H1 (cell line): Measurements from ENCODE around the gene ATP6V1G1. TPM values are rescaled to one million over a fixed set of nuclear protein-coding genes. Genes with fewer than 3 reads are reported as not detected.

Source experiments
- CTCF ChIA-PET: fragments of 300-600 bp; sonication (Branson Sonifier 250); formaldehyde crosslinking; loops from one replicate; lab custom pipeline; 2021; ENCODE audit not compliant: partially characterized antibody; lab: Charles Lee
- POLR2A ChIA-PET: fragments of 300-600 bp; sonication (Branson Sonifier 250); formaldehyde crosslinking; loops from one replicate; lab custom pipeline; 2021; ENCODE audit warnings: inconsistent platforms; ENCODE audit not compliant: partially characterized antibody; lab: Charles Lee
- DNase-seq, 2 experiments: peaks; one replicate each; pipeline versions ENCODE4 v3.0.0 to v3.0.0-alpha.2; 2010 to 2022; ENCODE audit warnings: low spot score in 2 of 2, low read depth in 1 of 2, mixed read lengths in 1 of 2
- FAIRE-seq: peaks from 2 replicates; lab custom pipeline; 2011; peaks lifted over from hg19 to GRCh38; lab: Jason Lieb, UNC
- H2AFZ ChIP-seq: 2 replicates; pipeline ENCODE4 v1.8.1; 2012; ENCODE audit warnings: low read length, inconsistent platforms
- H2AK5ac ChIP-seq: 2 replicates; pipeline ENCODE4 v1.6.1; 2013; ENCODE audit warnings: low read depth, low read length
- H2BK120ac ChIP-seq: replicated peaks from 2 replicates; pipeline ENCODE3; 2013; ENCODE audit warnings: low read depth, low read length, inconsistent platforms
- H2BK12ac ChIP-seq: 2 replicates; pipeline ENCODE4 v1.6.1; 2013; ENCODE audit warnings: low read depth, low read length
- H2BK15ac ChIP-seq: 2 replicates; pipeline ENCODE4 v1.6.1; 2013; ENCODE audit warnings: low read length
- H2BK20ac ChIP-seq: 2 replicates; pipeline ENCODE4 v1.6.1; 2013; ENCODE audit warnings: low read length
- H2BK5ac ChIP-seq: 2 replicates; pipeline ENCODE4 v1.6.1; 2013; ENCODE audit warnings: low read depth, low read length
- H3K14ac ChIP-seq: 2 replicates; pipeline ENCODE4 v1.6.1; 2013; ENCODE audit warnings: inconsistent platforms; ENCODE audit not compliant: insufficient read length
- H3K18ac ChIP-seq: 2 replicates; pipeline ENCODE4 v1.6.1; 2013; ENCODE audit warnings: low read length; ENCODE audit errors: extremely low read depth
- H3K23ac ChIP-seq: 2 replicates; pipeline ENCODE4 v1.6.1; 2013; ENCODE audit warnings: inconsistent platforms; ENCODE audit not compliant: insufficient read length
- H3K23me2 ChIP-seq: 2 replicates; pipeline ENCODE4 v1.6.1; 2013; ENCODE audit warnings: low read depth, low read length
- H3K27ac ChIP-seq: 2 replicates; pipeline ENCODE4 v1.6.1; 2011; ENCODE audit warnings: low read depth, low read length, inconsistent platforms
- H3K27me3 ChIP-seq, 4 experiments: replicated peaks in 1 of 4; 1 replicate in 1 of 4; 2 replicates in 3 of 4; pipeline versions ENCODE4 v1.6.1 to v1.8.1; 2011 to 2013; ENCODE audit warnings: low read length in 3 of 4, mild to moderate bottlenecking in 3 of 4, inconsistent platforms in 2 of 4, mixed read lengths in 2 of 4, moderate library complexity in 1 of 4; ENCODE audit not compliant: control insufficient read depth in 3 of 4, insufficient read depth in 3 of 4; ENCODE audit errors: extremely low read depth in 1 of 4
- H3K36me3 ChIP-seq, 4 experiments: 2 replicates each; pipeline versions ENCODE4 v1.6.1 to v1.8.1; 2011 to 2013; ENCODE audit warnings: mild to moderate bottlenecking in 4 of 4, low read length in 3 of 4, moderate library complexity in 2 of 4, control low read depth in 1 of 4, inconsistent platforms in 1 of 4; ENCODE audit not compliant: insufficient read depth in 4 of 4, control insufficient read depth in 2 of 4
- H3K4ac ChIP-seq: replicated peaks from 2 replicates; pipeline ENCODE3; 2013; ENCODE audit warnings: low read length, low read depth, mixed read lengths, inconsistent platforms; ENCODE audit not compliant: insufficient read length
- H3K4me1 ChIP-seq, 4 experiments: replicated peaks in 1 of 4; 1 replicate in 1 of 4; 2 replicates in 3 of 4; pipeline versions ENCODE4 v1.6.1 to v1.8.1; 2011 to 2013; ENCODE audit warnings: low read length in 3 of 4, inconsistent platforms in 2 of 4, mixed read lengths in 1 of 4; ENCODE audit not compliant: insufficient read depth in 4 of 4, control insufficient read depth in 3 of 4
- H3K4me2 ChIP-seq, 2 experiments: 2 replicates each; pipeline versions ENCODE4 v1.6.1 to v1.8.1; 2011 to 2013; ENCODE audit warnings: low read depth in 2 of 2, low read length in 2 of 2, control low read depth in 1 of 2, inconsistent platforms in 1 of 2, mild to moderate bottlenecking in 1 of 2; ENCODE audit not compliant: insufficient read depth in 1 of 2
- H3K4me3 ChIP-seq, 4 experiments: fragments of 200-600, 300-600 bp in 1 of 4; sonication (generic), shearing (Covaris generic), sonication (Bioruptor Twin) in 1 of 4; 2 replicates each; pipeline versions ENCODE4 v1.5.1 to v1.8.1; 2011 to 2016; ENCODE audit warnings: low read length in 4 of 4, low read depth in 3 of 4, control low read depth in 2 of 4, inconsistent platforms in 2 of 4, mild to moderate bottlenecking in 2 of 4, mixed read lengths in 1 of 4, moderate library complexity in 1 of 4; ENCODE audit not compliant: insufficient read depth in 2 of 4; ENCODE audit errors: extremely low read depth in 1 of 4
- H3K56ac ChIP-seq: replicated peaks from 2 replicates; pipeline ENCODE3; 2013; ENCODE audit warnings: low read depth, mild to moderate bottlenecking, mixed read lengths, low read length, inconsistent platforms; ENCODE audit not compliant: insufficient read length
- H3K79me1 ChIP-seq: 2 replicates; pipeline ENCODE4 v1.6.1; 2013; ENCODE audit warnings: low read depth, low read length, control low read depth
- H3K79me2 ChIP-seq, 2 experiments: 2 replicates each; pipeline versions ENCODE4 v1.6.1 to v1.8.1; 2012 to 2013; ENCODE audit warnings: low read length in 2 of 2, mild to moderate bottlenecking in 2 of 2, inconsistent platforms in 1 of 2; ENCODE audit not compliant: insufficient read depth in 2 of 2, control insufficient read depth in 1 of 2
- H3K9ac ChIP-seq, 4 experiments: replicated peaks in 1 of 4; 1 replicate in 1 of 4; 2 replicates in 3 of 4; pipeline versions ENCODE4 v1.6.1 to v1.8.1; 2011 to 2013; ENCODE audit warnings: low read depth in 3 of 4, low read length in 3 of 4, control low read depth in 2 of 4, mild to moderate bottlenecking in 2 of 4, moderate library complexity in 2 of 4, inconsistent platforms in 1 of 4; ENCODE audit errors: extremely low read depth in 1 of 4
- H3K9me3 ChIP-seq, 2 experiments: 2 replicates each; pipeline versions ENCODE4 v1.6.1 to v1.8.1; 2012 to 2013; ENCODE audit warnings: mild to moderate bottlenecking in 2 of 2, moderate library complexity in 2 of 2, control low read depth in 1 of 2, inconsistent platforms in 1 of 2, low read depth in 1 of 2, low read length in 1 of 2, mixed read lengths in 1 of 2; ENCODE audit not compliant: insufficient read depth in 2 of 2
- H4K20me1 ChIP-seq, 2 experiments: replicated peaks in 1 of 2; 2 replicates each; pipeline versions ENCODE3 to v1.8.1; 2011 to 2013; ENCODE audit warnings: inconsistent platforms in 2 of 2, low read length in 2 of 2, mild to moderate bottlenecking in 1 of 2; ENCODE audit not compliant: insufficient read depth in 2 of 2, control insufficient read depth in 1 of 2
- H4K5ac ChIP-seq: 2 replicates; pipeline ENCODE4 v1.6.1; 2013; ENCODE audit warnings: low read length, low read depth, mixed read lengths, inconsistent platforms; ENCODE audit not compliant: insufficient read length
- H4K8ac ChIP-seq: 2 replicates; pipeline ENCODE4 v1.8.0; 2013; ENCODE audit warnings: mild to moderate bottlenecking, moderate library complexity, low read length, inconsistent platforms; ENCODE audit not compliant: insufficient read depth; ENCODE audit errors: extremely low read depth
- H4K91ac ChIP-seq: replicated peaks from 2 replicates; pipeline ENCODE3; 2013; ENCODE audit warnings: low read length, mixed read lengths, inconsistent platforms; ENCODE audit not compliant: insufficient read length
- CEBPB ChIP-seq: IDR thresholded peaks from 2 replicates; pipeline ENCODE4 v1.6.1; 2012; ENCODE audit warnings: low read depth, low read length
- CHD2 ChIP-seq: IDR thresholded peaks from 2 replicates; pipeline ENCODE4 v1.6.1; 2012; ENCODE audit warnings: low read length, improper control_type of control experiment
- CTBP2 ChIP-seq: IDR thresholded peaks from 2 replicates; pipeline ENCODE4 v1.7.0; 2011; ENCODE audit warnings: borderline replicate concordance, mild to moderate bottlenecking, moderate library complexity, mixed read lengths, low read length; ENCODE audit not compliant: insufficient read depth, insufficient read length
- KDM1A ChIP-seq: fragments of 200-600, 300-600 bp; sonication (generic); IDR thresholded peaks from 2 replicates; pipeline ENCODE4 v1.7.1; 2016; ENCODE audit warnings: mild to moderate bottlenecking, low read length, borderline replicate concordance
- SP4 ChIP-seq: IDR thresholded peaks from 2 replicates; pipeline ENCODE4 v1.6.1; 2012; ENCODE audit warnings: low read length, inconsistent platforms
- SRF ChIP-seq: IDR thresholded peaks from 2 replicates; pipeline ENCODE4 v1.6.1; 2011; ENCODE audit warnings: mild to moderate bottlenecking, low read depth, low read length, moderate library complexity
- TEAD4 ChIP-seq: IDR thresholded peaks from 2 replicates; pipeline ENCODE4 v1.6.1; 2012; ENCODE audit warnings: low read depth, low read length, inconsistent platforms, mixed read lengths
- WGBS, 2 experiments: shearing (Covaris generic) in 1 of 2; methylation state at CpG; one replicate each; pipeline versions ENCODE4 v1.1.6 to v1.1.7; 2013 to 2015; ENCODE audit warnings: low lambda C conversion rate in 2 of 2, mixed read lengths in 2 of 2, inconsistent platforms in 1 of 2, low coverage in 1 of 2, missing lambda C conversion rate in 1 of 2; ENCODE audit not compliant: insufficient replicate concordance in 2 of 2, insufficient coverage in 1 of 2, insufficient read length in 1 of 2; ENCODE audit errors: extremely low coverage in 1 of 2, missing lambda C conversion rate in 1 of 2; 5-methylcytosine and 5-hydroxymethylcytosine counted together
- polyA plus RNA-seq, 7 experiments: library from polyadenylated mRNA; depleted of rRNA in 3 of 7; stranded (reverse) in 5 of 7; unstranded in 2 of 7; fragments of >200 nt in 5 of 7; fragments of 200-250 nt in 2 of 7; gene quantifications; 1 replicate in 5 of 7; 2 replicates in 1 of 7; 4 replicates in 1 of 7; pipeline versions ENCODE4 v1.2.1 to v1.2.3, GENCODE V29; 2011 to 2013; ENCODE audit warnings: missing spikeins in 2 of 7, mixed read lengths in 2 of 7
- total RNA-seq: library from RNA; stranded (reverse); fragmentation: NEBNext Ultra II Directional; extraction: Animal tissue kit (Norgen Biotek cat#: 25700); gene quantifications from 2 replicates; pipeline ENCODE4 v1.2.1, GENCODE V29; 2021
- TF ChIP-seq, protein P1 (sequence below): IDR thresholded peaks from 2 replicates; pipeline ENCODE4 v1.6.1; 2012; ENCODE audit warnings: inconsistent platforms
- TF ChIP-seq, protein P2 (sequence below): IDR thresholded peaks from 2 replicates; pipeline ENCODE4 v1.6.1; 2011; ENCODE audit warnings: low read length, improper control_type of control experiment
- TF ChIP-seq, protein P3 (sequence below), 3 experiments: IDR thresholded peaks; 1 replicate in 2 of 3; 2 replicates in 1 of 3; pipeline versions ENCODE4 v1.5.1 to v1.6.1; 2011; ENCODE audit warnings: low read length in 3 of 3, mild to moderate bottlenecking in 3 of 3, inconsistent platforms in 2 of 3, low read depth in 1 of 3, moderate library complexity in 1 of 3; ENCODE audit not compliant: insufficient read depth in 1 of 3; ENCODE audit errors: control extremely low read depth in 1 of 3

ATP6V1G1 gene
- total and polyA plus RNA-seq, 2 of the 8 experiments (the other 6 are each of a cell fraction or from before 2014, with no cell fraction given) = 112 to 124 TPM

DNA sequence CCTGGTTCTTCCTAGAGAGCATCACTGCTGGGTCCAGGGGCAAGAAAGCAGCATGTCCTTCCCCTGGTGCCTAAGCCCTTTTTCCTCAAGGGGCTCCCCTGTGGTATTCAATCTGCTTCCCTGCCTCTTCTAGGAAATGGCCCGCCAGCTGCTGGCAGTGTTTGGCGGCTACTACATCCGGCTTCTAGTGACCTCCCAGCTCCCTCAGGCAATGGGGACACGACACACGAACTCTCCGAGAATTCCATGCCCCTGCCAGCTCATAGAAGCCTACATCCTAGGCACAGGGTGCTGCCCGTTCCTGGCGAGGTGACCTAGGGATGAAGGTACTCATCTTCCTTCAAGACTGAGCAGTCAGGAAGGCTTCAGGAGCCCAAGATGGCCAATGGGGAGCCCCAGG is 55.4 kb downstream of the ATP6V1G1 start:
- Histone ChIP-seq H3K4me2 (no peak overlapping the region), H3K9ac (no peak overlapping the region), H3K27ac (no peak overlapping the region), H3K23ac (no peak overlapping the region), H4K20me1 (no peaks in the 10 kb centered on the region), H3K9me3 (no peaks in the 10 kb centered on the region), H3K36me3 (peaks cover 0 to 6% (median 0%) of the 10 kb centered on the region in 4 experiments; a peak in 3 of 8 replicates), H2AFZ (no peak overlapping the region), H2AK5ac (no peak overlapping the region), H3K79me1 (no peaks in the 10 kb centered on the region), H3K14ac (no peak overlapping the region), H3K4me1 (no peaks in the 10 kb centered on the region), H3K27me3 (no peaks in the 10 kb centered on the region), H2BK15ac (no peak overlapping the region), H2BK120ac (no peak overlapping the region), H3K18ac (no peak overlapping the region), H3K56ac (no peak overlapping the region), H2BK12ac (no peak overlapping the region), H2BK20ac (no peak overlapping the region), H4K5ac (no peak overlapping the region), H3K23me2 (no peaks in the 10 kb centered on the region), H3K4ac (no peak overlapping the region), H4K91ac (no peak overlapping the region), H4K8ac (no peak overlapping the region; the same call in 1 of the 2 replicates), H2BK5ac (no peak overlapping the region), H3K4me3 (no peak overlapping the region), H3K79me2 (no peaks in the 10 kb centered on the region)
- FAIRE-seq (no peak), DNase-seq (no peak)
- WGBS, 2 experiments = 91% methylated on average over 8 of the region's 8 CpGs; no CpG with 5 or more reads in 1 of the 2 experiments
- ChIA-PET POLR2A (interaction anchor here (1.3 kb wide), 1 partner anchor 10 kb away, joined by 3 read pairs; no protein-coding TSS in a partner anchor), CTCF (interaction anchor here (0.6 to 6.0 kb wide), 2 partner anchors 11 to 925 kb away, joined by 3 to 35 read pairs; no protein-coding TSS in a partner anchor)
- TF ChIP-seq KDM1A = no peak
- no peak for TF ChIP-seq CEBPB
- TF ChIP-seq SRF = no peak
- no peak for TF ChIP-seq CTBP2
- TF ChIP-seq, protein P1, sequence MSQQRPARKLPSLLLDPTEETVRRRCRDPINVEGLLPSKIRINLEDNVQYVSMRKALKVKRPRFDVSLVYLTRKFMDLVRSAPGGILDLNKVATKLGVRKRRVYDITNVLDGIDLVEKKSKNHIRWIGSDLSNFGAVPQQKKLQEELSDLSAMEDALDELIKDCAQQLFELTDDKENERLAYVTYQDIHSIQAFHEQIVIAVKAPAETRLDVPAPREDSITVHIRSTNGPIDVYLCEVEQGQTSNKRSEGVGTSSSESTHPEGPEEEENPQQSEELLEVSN = no peak
- no peak for TF ChIP-seq SP4
- TF ChIP-seq, protein P2, sequence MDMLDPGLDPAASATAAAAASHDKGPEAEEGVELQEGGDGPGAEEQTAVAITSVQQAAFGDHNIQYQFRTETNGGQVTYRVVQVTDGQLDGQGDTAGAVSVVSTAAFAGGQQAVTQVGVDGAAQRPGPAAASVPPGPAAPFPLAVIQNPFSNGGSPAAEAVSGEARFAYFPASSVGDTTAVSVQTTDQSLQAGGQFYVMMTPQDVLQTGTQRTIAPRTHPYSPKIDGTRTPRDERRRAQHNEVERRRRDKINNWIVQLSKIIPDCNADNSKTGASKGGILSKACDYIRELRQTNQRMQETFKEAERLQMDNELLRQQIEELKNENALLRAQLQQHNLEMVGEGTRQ = no peak
- no peak for TF ChIP-seq CHD2
- TF ChIP-seq, protein P3, sequence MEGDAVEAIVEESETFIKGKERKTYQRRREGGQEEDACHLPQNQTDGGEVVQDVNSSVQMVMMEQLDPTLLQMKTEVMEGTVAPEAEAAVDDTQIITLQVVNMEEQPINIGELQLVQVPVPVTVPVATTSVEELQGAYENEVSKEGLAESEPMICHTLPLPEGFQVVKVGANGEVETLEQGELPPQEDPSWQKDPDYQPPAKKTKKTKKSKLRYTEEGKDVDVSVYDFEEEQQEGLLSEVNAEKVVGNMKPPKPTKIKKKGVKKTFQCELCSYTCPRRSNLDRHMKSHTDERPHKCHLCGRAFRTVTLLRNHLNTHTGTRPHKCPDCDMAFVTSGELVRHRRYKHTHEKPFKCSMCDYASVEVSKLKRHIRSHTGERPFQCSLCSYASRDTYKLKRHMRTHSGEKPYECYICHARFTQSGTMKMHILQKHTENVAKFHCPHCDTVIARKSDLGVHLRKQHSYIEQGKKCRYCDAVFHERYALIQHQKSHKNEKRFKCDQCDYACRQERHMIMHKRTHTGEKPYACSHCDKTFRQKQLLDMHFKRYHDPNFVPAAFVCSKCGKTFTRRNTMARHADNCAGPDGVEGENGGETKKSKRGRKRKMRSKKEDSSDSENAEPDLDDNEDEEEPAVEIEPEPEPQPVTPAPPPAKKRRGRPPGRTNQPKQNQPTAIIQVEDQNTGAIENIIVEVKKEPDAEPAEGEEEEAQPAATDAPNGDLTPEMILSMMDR (IDR thresholded peaks at IDR 0.05; ENCODE audit: control extremely low read depth in 1 of 3, insufficient read depth in 1 of 3, low read depth in 1 of 3, low read length in 3 of 3) = no peak
- TF ChIP-seq TEAD4 = no peak
